HG03521 (cell line): ENCODE data around the gene LAMC2.
"Not testable (repeated sequence)": the region's sequence is repeated elsewhere in the genome, so short reads cannot be mapped to it uniquely, and the experiment has no call there.

ENCODE experiments used
- ATAC-seq: cut with Tn5 transposase; IDR thresholded peaks from one replicate; pipeline ENCODE4 v1.9.1; 2021; ENCODE audit warnings: mild to moderate bottlenecking, moderate library complexity; ENCODE audit not compliant: unreplicated experiment

The LAMC2 gene

GRCh38 chr1:183255073-183255472, 69.0 kb downstream of the LAMC2 start:
- ATAC-seq: no peak

GRCh38 chr1:183259924-183260323, 73.9 kb downstream of the LAMC2 start:
- no peak for ATAC-seq

- ATAC-seq: no peak
Observed at GRCh38 chr1:183262628-183263200, 76.7 kb downstream of the LAMC2 start.

GRCh38 chr1:183263886-183264602, 78.0 kb downstream of the LAMC2 start:
- no peak for ATAC-seq

- ATAC-seq: no peak
Observed at GRCh38 chr1:183267646-183268431, 81.8 kb downstream of the LAMC2 start.

- ATAC-seq: no peak
Observed at GRCh38 chr1:183270541-183271141, 84.6 kb downstream of the LAMC2 start.

GRCh38 chr1:183272390-183272848, 86.4 kb downstream of the LAMC2 start:
- ATAC-seq: no peak

- no peak for ATAC-seq
Observed at GRCh38 chr1:183273300-183273699, 87.2 kb downstream of the LAMC2 start.

GRCh38 chr1:183273984-183274383, 87.9 kb downstream of the LAMC2 start:
- not testable (repeated sequence) for ATAC-seq

GRCh38 chr1:183274836-183275235, 88.8 kb downstream of the LAMC2 start:
- no peak for ATAC-seq

GRCh38 chr1:183275322-183275721, 89.3 kb downstream of the LAMC2 start:
- ATAC-seq: no peak

GRCh38 chr1:183276386-183277080, 90.5 kb downstream of the LAMC2 start:
- no peak for ATAC-seq

GRCh38 chr1:183277821-183278738, 92.0 kb downstream of the LAMC2 start:
- ATAC-seq: no peak

GRCh38 chr1:183278739-183279591, 92.9 kb downstream of the LAMC2 start:
- ATAC-seq: no peak

GRCh38 chr1:183279835-183280234, 93.8 kb downstream of the LAMC2 start:
- no peak for ATAC-seq

- no peak for ATAC-seq
Observed at GRCh38 chr1:183281039-183281438, 95.0 kb downstream of the LAMC2 start.

GRCh38 chr1:183281553-183282091, 95.6 kb downstream of the LAMC2 start:
- ATAC-seq: no peak

- ATAC-seq: no peak
Observed at GRCh38 chr1:183282101-183282855, 96.2 kb downstream of the LAMC2 start.
